Heart right ventricle (tissue), 16 donors: ENCODE measurements around the gene CTBS. TPM values are rescaled to one million over a fixed set of nuclear protein-coding genes. Genes with fewer than 3 reads are reported as not detected.

Source experiments
- ATAC-seq, 8 donors: fragments of 200-7000 bp; cut with Tn5 transposase; one replicate each; pipeline ENCODE4 v1.9.1; 2020; ENCODE audit warnings: mild to moderate bottlenecking in 8 of 8, moderate library complexity in 8 of 8, moderate number of reproducible peaks in 1 of 8
- DNase-seq, 2 donors: peaks; one replicate each; pipeline ENCODE4 v3.0.0-alpha.2; 2020
- H3K27ac ChIP-seq, 10 donors: fragments of 200-600 bp; sonication (generic) in 2 of 10; one replicate each; pipeline versions ENCODE4 v1.5.0 to v1.8.0; 2020 to 2022; ENCODE audit warnings: mild to moderate bottlenecking in 3 of 10
- H3K27me3 ChIP-seq, 7 donors: fragments of 200-600 bp; one replicate each; pipeline ENCODE4 v1.8.0; 2021 to 2022; ENCODE audit warnings: mild to moderate bottlenecking in 2 of 7
- H3K36me3 ChIP-seq, 9 donors: fragments of 200-600 bp; sonication (generic) in 1 of 9; one replicate each; pipeline versions ENCODE4 v1.5.0 to v1.8.0; 2020 to 2022; ENCODE audit warnings: mild to moderate bottlenecking in 2 of 9
- H3K4me1 ChIP-seq, 9 donors: fragments of 200-600 bp; sonication (generic) in 1 of 9; one replicate each; pipeline versions ENCODE4 v1.5.0 to v1.8.0; 2020 to 2022; ENCODE audit warnings: mild to moderate bottlenecking in 4 of 9
- H3K4me3 ChIP-seq, 10 donors: fragments of 200-600 bp; sonication (generic) in 2 of 10; one replicate each; pipeline versions ENCODE4 v1.5.0 to v1.8.0; 2020 to 2022; ENCODE audit warnings: mild to moderate bottlenecking in 7 of 10, moderate library complexity in 2 of 10
- H3K9me3 ChIP-seq, 11 donors: fragments of 200-600 bp in 10 of 11; sonication (generic) in 2 of 11; one replicate each; pipeline versions ENCODE4 v1.5.0 to v1.8.0; 2013 to 2022; ENCODE audit warnings: mild to moderate bottlenecking in 2 of 11, control low read depth in 1 of 11, moderate library complexity in 1 of 11
- CTCF ChIP-seq, 9 donors: fragments of 200-600 bp; sonication (generic) in 2 of 9; IDR thresholded peaks; one replicate each; pipeline versions ENCODE4 v1.5.0 to v1.8.0; 2021 to 2022; ENCODE audit warnings: antibody characterized with exemption in 9 of 9, mild to moderate bottlenecking in 5 of 9, moderate library complexity in 1 of 9
- WGBS, 2 donors: extraction: QIAGEN DNeasy Blood & Tissue Kit; methylation state at CpG; one replicate each; pipeline ENCODE4 v1.1.7; 2013; ENCODE audit warnings: inconsistent platforms in 1 of 2; 5-methylcytosine and 5-hydroxymethylcytosine counted together
- intact Hi-C, 10 donors: fragments of 100-400 bp; cut with DNase I; formaldehyde crosslinking; loops; one replicate each; pipeline versions ENCODE4 v1.11.1 to v1.14.2; 2022
- long read RNA-seq, 3 donors: library from polyadenylated mRNA; unstranded; transcript quantifications; one replicate each; pipeline ENCODE4 v2.0.0, GENCODE V29; 2020 to 2021
- polyA plus RNA-seq, 2 donors: library from polyadenylated mRNA; stranded (reverse); fragments of 200-250 nt; gene quantifications; one replicate each; pipeline ENCODE4 v1.2.3, GENCODE V29; 2013
- total RNA-seq, 10 donors: library from RNA; stranded (reverse); fragmentation: NEBNext Ultra II Directional in 3 of 10; extraction: Animal tissue kit (Norgen Biotek cat#: 25700) in 3 of 10; gene quantifications; one replicate each; pipeline versions ENCODE4 v1.2.1 to v1.2.4, GENCODE V29; 2021 to 2023
- donor health status: Arrhythmogenic right ventricular cardiomyopathy.
- donor health status: ischemic (EF 13 %, LVEDD 7.1; RV severe dilation, severe dysfunction).
- donor health status: healthy with polysubstance abuse.
- donor health status: DM: no; HTN: yes; CAD: no.
- donor health status: DM: no; HTN: no; CAD: no.
- donor health status: ischemic (EF 25% LVEDD 6.9; RV normal size, moderate dysfunction).
- donor health status: ischemic (EF 25% LVEDD 5.7; RV mildly dilated, moderate dysfunction).
- donor health status: healthy.
- donor health status: DM: yes; HTN: yes; CAD: no.
- donor health status: Ischemic cardiomyopathy.
- donor health status: ischemic (EF 35%, LVEDD 5.7; RV mildly dilated, moderate dysfunction).
- donor health status: nonischemic (EF 11% LVEDD 7.7; RV severe dilation, severe dysfunction).
- donor health status: DM: yes; HTN: yes; CAD: no.
- donor health status: PGD.
- donor health status: ischemic (EF 29% LVEDD 5.4; RV normal size, mild dysfunction).
- donor health status: nonischemic (EF 23%, LVEDD 6.1; RV moderate dilation, normal function).

CTBS gene
- total RNA-seq (10 to 100 TPM in 1 of 10 donors, 1 to 10 TPM in 9; 5.8 to 13.2 (median 7.3) TPM), polyA plus RNA-seq (1 to 10 TPM; 3.5 to 4.2 TPM)
- long read RNA-seq, donor 1, full-length matches to known transcripts = 5 of 12 reads
- long read RNA-seq, donor 1, partial matches to known transcripts = 3 of 12 reads
- long read RNA-seq, donor 1, other reads (novel, unspliced or antisense) = 4 of 12 reads
- long read RNA-seq, donor 2, full-length matches to known transcripts = 11 of 19 reads
- long read RNA-seq, donor 2, partial matches to known transcripts = 4 of 19 reads
- long read RNA-seq, donor 2, other reads (novel, unspliced or antisense) = 4 of 19 reads
- long read RNA-seq, donor 3, full-length matches to known transcripts = 25 of 41 reads
- long read RNA-seq, donor 3, partial matches to known transcripts = 4 of 41 reads
- long read RNA-seq, donor 3, other reads (novel, unspliced or antisense) = 12 of 41 reads

- peak within 1 kb of the TSS; percentile 88 to 100 (median 98) for H3K27ac ChIP-seq
- no peaks in the 10 kb centered on the region for H3K27me3 ChIP-seq
- peaks cover 0 to 20% (median 0%) of the 10 kb centered on the region in 9 donors for H3K36me3 ChIP-seq
- TF ChIP-seq CTCF (IDR thresholded peaks at IDR 0.05) = no peak
- DNase-seq (peak; percentile 90 to 92), ATAC-seq (peak; percentile 96 to 100 (median 98))
- intact Hi-C loops = loop anchor here in 7 of 10 donors (1.0 to 10.0 kb wide), 5 partner anchors 67 to 97 kb away; partner anchors contain the start of genes GNG5 (in 7 of the 7), SPATA1 (in 7 of the 7) and RPF1 (in 1 of the 7)
- H3K4me1 ChIP-seq = peaks cover 0 to 41% (median 14%) of the 10 kb centered on the region in 9 donors
- 0 to 1% methylated on average over 66 to 67 of the region's 67 CpGs for WGBS, 2 donors
- peak within 1 kb of the TSS; percentile 53 to 88 (median 74) for H3K4me3 ChIP-seq
- no peaks in the 10 kb centered on the region for H3K9me3 ChIP-seq
Measured at GRCh38 chr1:84573967-84574842, at the start of gene CTBS. Gene CTBS, minus strand, starts transcription at chr1:84574440. Its CDS starts 25 bp downstream, at chr1:84574415.

- DNase-seq = no peak
- peaks cover 0 to 26% (median 5%) of the 10 kb centered on the region in 9 donors for H3K4me1 ChIP-seq
- no peak for TF ChIP-seq CTCF (IDR thresholded peaks at IDR 0.05)
- no peaks in the 10 kb centered on the region for H3K27me3 ChIP-seq
- H3K4me3 ChIP-seq = no peak overlapping the region
- WGBS, 2 donors = 86 to 87% methylated on average over 14 of the region's 14 CpGs
- intact Hi-C loops = loop anchor here in 9 of 10 donors (5.0 to 10.0 kb wide), 8 partner anchors 63 to 184 kb away; partner anchors contain the start of genes GNG5 (in 1 of the 9), SPATA1 (in 1 of the 9) and SSX2IP (in 1 of the 9)
- ATAC-seq = no peak
- H3K27ac ChIP-seq = no peak overlapping the region
- H3K36me3 ChIP-seq = no peaks in the 10 kb centered on the region
- H3K9me3 ChIP-seq = no peaks in the 10 kb centered on the region
Measured at GRCh38 chr1:84621553-84621952, 47.3 kb upstream of the CTBS start.

DNA sequence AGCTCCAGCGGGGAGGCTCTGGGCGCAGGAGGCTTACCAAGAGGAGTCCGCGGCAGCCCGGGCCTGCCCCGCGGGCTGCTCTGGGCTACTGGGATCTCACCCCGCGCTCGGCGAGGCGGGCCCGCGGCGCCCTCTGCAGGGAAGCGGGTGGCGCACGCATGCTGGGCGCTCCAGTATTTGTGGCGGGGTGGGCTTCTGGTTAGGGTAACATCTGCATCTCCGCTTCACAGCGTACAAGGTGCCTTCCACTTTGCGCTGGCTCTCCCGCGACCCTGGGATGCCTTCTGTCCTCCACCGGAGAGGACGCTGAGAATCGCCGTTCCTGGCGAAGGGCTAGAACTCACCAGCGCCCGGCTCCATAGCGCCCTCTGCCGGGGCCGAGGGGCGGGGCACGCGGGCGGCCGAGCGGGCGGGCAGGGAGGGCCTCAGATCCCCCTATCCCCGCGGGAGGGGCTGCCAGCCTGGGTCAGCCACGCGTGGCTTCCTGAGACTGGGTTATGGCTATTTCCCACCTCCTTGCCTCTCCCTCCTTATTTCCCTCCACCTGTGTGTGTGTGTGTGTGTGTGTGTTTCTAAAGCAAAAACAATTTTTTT, 46.6 kb upstream of the CTBS start:
- peak; percentile 93 to 99 (median 97) for TF ChIP-seq CTCF (IDR thresholded peaks at IDR 0.05)
- peak overlapping the region in 7 of 10 donors; percentile 14 to 80 (median 59) for H3K27ac ChIP-seq
- WGBS, 2 donors = 1% methylated on average over 46 of the region's 46 CpGs
- peak overlapping the region; percentile 39 to 84 (median 67) for H3K4me3 ChIP-seq
- peaks cover 0 to 26% (median 5%) of the 10 kb centered on the region in 9 donors for H3K4me1 ChIP-seq
- no peaks in the 10 kb centered on the region for H3K27me3 ChIP-seq
- intact Hi-C loops = loop anchor here in 9 of 10 donors (5.0 to 10.0 kb wide), 8 partner anchors 64 to 184 kb away; partner anchors contain the start of genes GNG5 (in 1 of the 9), SPATA1 (in 1 of the 9) and SSX2IP (in 1 of the 9)
- no peaks in the 10 kb centered on the region for H3K36me3 ChIP-seq
- DNase-seq = peak; percentile 65 to 79
- H3K9me3 ChIP-seq = no peaks in the 10 kb centered on the region
- ATAC-seq = peak; percentile 93 to 97 (median 94)
